Measurements from ENCODE around the gene A2M. TPM values are rescaled to one million over a fixed set of nuclear protein-coding genes. Genes with fewer than 3 reads are reported as not detected.

The A2M gene
- total RNA-seq, 4 donors from 2014 or later = 316 to 600 (median 331) TPM

- TF ChIP-seq, protein P1, sequence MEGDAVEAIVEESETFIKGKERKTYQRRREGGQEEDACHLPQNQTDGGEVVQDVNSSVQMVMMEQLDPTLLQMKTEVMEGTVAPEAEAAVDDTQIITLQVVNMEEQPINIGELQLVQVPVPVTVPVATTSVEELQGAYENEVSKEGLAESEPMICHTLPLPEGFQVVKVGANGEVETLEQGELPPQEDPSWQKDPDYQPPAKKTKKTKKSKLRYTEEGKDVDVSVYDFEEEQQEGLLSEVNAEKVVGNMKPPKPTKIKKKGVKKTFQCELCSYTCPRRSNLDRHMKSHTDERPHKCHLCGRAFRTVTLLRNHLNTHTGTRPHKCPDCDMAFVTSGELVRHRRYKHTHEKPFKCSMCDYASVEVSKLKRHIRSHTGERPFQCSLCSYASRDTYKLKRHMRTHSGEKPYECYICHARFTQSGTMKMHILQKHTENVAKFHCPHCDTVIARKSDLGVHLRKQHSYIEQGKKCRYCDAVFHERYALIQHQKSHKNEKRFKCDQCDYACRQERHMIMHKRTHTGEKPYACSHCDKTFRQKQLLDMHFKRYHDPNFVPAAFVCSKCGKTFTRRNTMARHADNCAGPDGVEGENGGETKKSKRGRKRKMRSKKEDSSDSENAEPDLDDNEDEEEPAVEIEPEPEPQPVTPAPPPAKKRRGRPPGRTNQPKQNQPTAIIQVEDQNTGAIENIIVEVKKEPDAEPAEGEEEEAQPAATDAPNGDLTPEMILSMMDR (IDR thresholded peaks at IDR 0.05; ENCODE audit: low read depth) = no peak
Measured at GRCh38 chr12:9127936-9128663, 12.4 kb upstream of the A2M start.

GRCh38 chr12:9127484-9127883 lies 11.8 kb upstream of the A2M start:
- TF ChIP-seq, protein P1 (IDR thresholded peaks at IDR 0.05; ENCODE audit: low read depth) = no peak

DNA sequence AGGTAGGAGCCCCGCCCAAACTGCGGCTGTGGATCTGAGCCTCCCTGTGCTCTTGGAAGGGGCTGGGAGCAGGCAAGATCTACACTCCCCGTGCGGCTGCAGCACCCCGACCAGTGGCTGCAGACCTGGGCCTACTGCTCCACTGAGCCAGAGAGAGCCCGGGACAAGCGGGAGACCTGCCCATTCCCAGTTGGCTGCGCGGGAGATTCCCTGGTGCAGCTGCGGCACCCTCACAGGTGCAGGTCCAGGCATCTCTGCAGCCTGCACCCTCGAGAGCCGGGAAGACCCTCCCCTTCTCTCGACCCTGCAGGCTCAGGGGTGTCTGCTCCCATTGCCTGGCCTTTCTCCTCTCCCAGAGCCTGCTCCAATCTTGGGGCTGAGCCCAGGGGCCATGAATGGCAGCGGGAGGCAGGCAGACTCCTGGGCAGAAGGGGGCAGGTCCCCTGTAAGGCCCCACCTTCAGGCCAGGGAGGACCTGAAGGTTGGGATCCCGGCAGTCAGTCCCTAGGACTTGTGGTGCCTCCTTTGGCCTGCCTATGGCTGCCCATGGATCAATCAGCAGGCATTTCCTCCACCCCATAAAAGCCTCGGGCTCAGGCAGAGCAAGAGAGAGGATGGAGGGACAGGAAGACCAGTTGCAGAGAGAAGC lies 8.8 kb upstream of the A2M start:
- TF ChIP-seq, protein P1 (IDR thresholded peaks at IDR 0.05; ENCODE audit: low read depth) = no peak

DNA sequence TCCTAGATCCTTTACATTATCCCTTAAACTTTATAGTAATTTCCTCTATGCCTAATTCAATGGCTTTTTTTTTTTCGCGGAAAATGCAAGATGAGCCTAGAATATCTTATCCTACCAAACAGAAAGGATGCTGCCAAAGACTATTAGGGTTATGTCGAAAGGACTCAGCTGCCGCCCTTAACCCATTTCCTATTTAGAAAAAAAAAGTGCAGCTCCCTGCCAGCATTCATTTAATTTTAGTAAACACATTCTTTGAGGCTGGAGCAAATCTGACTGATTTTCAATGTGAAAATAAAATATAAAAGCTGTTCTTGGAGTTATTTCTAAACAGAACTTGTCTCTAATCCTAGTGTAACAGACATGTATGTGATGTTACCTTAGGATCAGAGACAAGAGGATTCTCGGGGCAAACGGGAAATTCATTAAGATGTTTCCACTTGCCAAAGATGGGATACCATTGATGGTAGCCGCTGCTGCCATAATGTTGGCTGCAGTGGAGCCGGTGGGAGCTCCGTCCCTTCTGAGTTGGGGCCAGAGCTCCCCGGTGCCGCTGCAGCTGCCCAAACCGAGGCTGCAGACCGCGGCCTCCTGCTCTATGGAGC lies 8.2 kb upstream of the A2M start:
- TF ChIP-seq, protein P1 (IDR thresholded peaks at IDR 0.05; ENCODE audit: low read depth) = no peak

DNA sequence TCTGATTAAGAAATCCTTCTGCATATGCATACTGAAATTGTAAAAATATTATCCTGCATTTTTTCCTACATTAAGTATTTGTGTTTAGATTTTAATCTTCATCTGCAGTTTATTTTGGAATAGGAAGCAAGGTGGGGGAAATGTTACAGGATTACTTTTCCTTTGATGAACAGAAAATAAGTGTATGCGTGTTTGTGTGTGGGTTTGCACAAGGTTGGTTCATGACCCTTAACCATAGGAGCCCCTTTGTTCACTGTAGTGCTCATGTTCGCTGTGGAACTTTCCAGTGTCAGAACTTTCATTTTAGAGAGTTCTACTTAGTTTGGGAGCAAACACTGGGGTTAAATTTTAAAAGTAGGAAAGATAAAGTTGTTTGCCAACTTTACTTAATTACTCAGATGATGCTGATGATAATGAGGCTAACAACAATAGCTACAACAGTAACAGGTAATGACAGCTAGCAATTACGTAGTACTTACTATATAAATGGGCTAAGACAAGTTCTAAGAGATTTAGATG lies 6.4 kb upstream of the A2M start:
- TF ChIP-seq, protein P1 (IDR thresholded peaks at IDR 0.05; ENCODE audit: low read depth) = no peak

DNA sequence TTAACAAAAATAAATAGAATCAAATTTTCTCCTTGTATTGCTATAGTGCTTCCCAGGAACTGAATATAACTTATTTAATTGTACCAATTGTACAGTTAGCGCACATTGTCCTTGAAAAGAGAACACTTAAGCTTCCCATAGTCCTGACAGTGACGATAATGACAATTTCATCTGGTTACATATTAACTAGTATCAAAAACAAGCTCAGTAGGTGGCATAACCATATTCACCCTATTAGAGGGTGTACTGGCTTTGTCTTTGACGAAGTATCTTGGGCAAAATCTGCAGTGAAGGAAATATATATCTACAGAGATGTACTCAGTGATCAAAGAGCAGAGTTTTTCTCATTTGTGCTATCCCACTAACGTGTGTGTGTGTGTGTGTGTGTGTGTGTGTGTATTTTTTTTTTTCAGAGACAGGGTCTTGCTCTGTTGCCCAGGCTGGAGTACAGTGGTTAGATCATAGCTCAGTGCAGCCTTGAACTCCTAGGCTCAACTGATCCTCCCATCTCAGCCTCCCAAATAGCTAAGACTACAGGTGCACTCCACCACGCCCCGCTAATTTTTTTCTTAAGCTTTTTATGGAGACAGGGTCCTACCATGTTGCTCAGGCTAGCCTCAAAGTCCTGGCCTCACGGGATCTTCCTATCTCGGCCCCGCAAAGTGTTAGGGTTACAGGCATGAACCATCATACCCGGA lies 4.9 kb upstream of the A2M start:
- TF ChIP-seq, protein P1 (IDR thresholded peaks at IDR 0.05; ENCODE audit: low read depth) = no peak
